ENCODE data around the gene SPTBN1.

GRCh38 chr2:54424555-54425163 is 31.5 kb upstream of the SPTBN1 start:
- TF ChIP-seq SUZ12 (IDR thresholded peaks at IDR 0.05; ENCODE audit: extremely low read depth, insufficient read depth, insufficient read length) (no peak), YY1 (IDR thresholded peaks at IDR 0.05; ENCODE audit: insufficient read depth, insufficient read length) (no peak), ZNF274 (IDR thresholded peaks at IDR 0.05; ENCODE audit: low read depth, low read length) (no peak)
